ENCODE results near the gene SLC25A39.

- TF ChIP-seq CTCF (IDR thresholded peaks at IDR 0.05; ENCODE audit: poor library complexity) = no peak
- TF ChIP-seq EZH2 (IDR thresholded peaks at IDR 0.05; ENCODE audit: borderline replicate concordance) = no peak
- TF ChIP-seq EZH2phosphoT487 (IDR thresholded peaks at IDR 0.05; ENCODE audit: low read depth, severe bottlenecking, unreplicated experiment) = no peak
Measured at GRCh38 chr17:44304651-44305050, 20.0 kb downstream of the SLC25A39 start.
